ENCODE data around the gene CDK6. TPM values are rescaled to one million over a fixed set of nuclear protein-coding genes. Genes with fewer than 3 reads are reported as not detected.

CDK6 gene
- total and polyA plus RNA-seq, 9 of the 15 experiments (the other 6 are each of a cell fraction or from before 2014, with no cell fraction given), result 7.6 to 109 (median 44.4) TPM

GRCh38 chr7:92798517-92799249 is 37.7 kb downstream of the CDK6 start (continued):
- TF ChIP-seq ERF (CRISPR knock-in tag; IDR thresholded peaks at IDR 0.05), result no peak
- TF ChIP-seq TCF3 (CRISPR knock-in tag; IDR thresholded peaks at IDR 0.05), result no peak
- no peak for TF ChIP-seq XRCC5 (IDR thresholded peaks at IDR 0.05; ENCODE audit: low read depth, low read length)
- TF ChIP-seq DPF2 (IDR thresholded peaks at IDR 0.05), result 0 out of 2 replicates have a peak, but pooled peaks have one; percentile 47
- no peak for TF ChIP-seq MYBL2 (IDR thresholded peaks at IDR 0.05; ENCODE audit: low read depth)
- no peak for TF ChIP-seq MYBL2 (CRISPR knock-in tag; IDR thresholded peaks at IDR 0.05; ENCODE audit: borderline replicate concordance)
- no peak for TF ChIP-seq SRSF7 (optimal IDR thresholded peaks at IDR 0.05; ENCODE audit: low read depth, low read length)
- TF ChIP-seq ARID2 (IDR thresholded peaks at IDR 0.05), result no peak
- no peak for TF ChIP-seq ZSCAN29 (IDR thresholded peaks at IDR 0.05)
- no peak for TF ChIP-seq ZNF512 (tag; IDR thresholded peaks at IDR 0.05)
- TF ChIP-seq ZFP36 (IDR thresholded peaks at IDR 0.05; ENCODE audit: low read depth, low read length, partially characterized antibody), result no peak
- peak; percentile 85 for TF ChIP-seq NFIC (IDR thresholded peaks at IDR 0.05)
- TF ChIP-seq SMAD3 (CRISPR knock-in tag; conservative IDR thresholded peaks at IDR 0.05), result no peak
- TF ChIP-seq MXI1 (IDR thresholded peaks at IDR 0.05; ENCODE audit: low read depth, low read length), result no peak
- no peak for TF ChIP-seq ZNF12 (CRISPR knock-in tag; IDR thresholded peaks at IDR 0.05)
- no peak for TF ChIP-seq KAT2B (IDR thresholded peaks at IDR 0.05; ENCODE audit: low read depth, low read length)
- no peak for TF ChIP-seq TCF15 (CRISPR knock-in tag; IDR thresholded peaks at IDR 0.05)
- no peak for TF ChIP-seq ZNF197 (CRISPR knock-in tag; IDR thresholded peaks at IDR 0.05; ENCODE audit: low read depth)
- TF ChIP-seq SOX6 (IDR thresholded peaks at IDR 0.05), result peak; percentile 47; the same call in 1 of the 2 replicates
- TF ChIP-seq THRB (CRISPR knock-in tag; conservative IDR thresholded peaks at IDR 0.05), result no peak
- no peak for TF ChIP-seq PTTG1 (tag; IDR thresholded peaks at IDR 0.05; ENCODE audit: low read depth)
- no peak for TF ChIP-seq FOXA3 (CRISPR knock-in tag; conservative IDR thresholded peaks at IDR 0.05 in 1 of 2, IDR thresholded peaks at IDR 0.05 in 1 of 2)
- no peak for TF ChIP-seq ZNF3 (CRISPR knock-in tag; IDR thresholded peaks at IDR 0.05)
- TF ChIP-seq ZHX1 (conservative IDR thresholded peaks at IDR 0.05; ENCODE audit: low read length), result no peak
- TF ChIP-seq NFXL1 (CRISPR knock-in tag; IDR thresholded peaks at IDR 0.05), result no peak

Measured in K562 (cell line).